GM23338 (cell line): ENCODE measurements around the gene MYLK. TPM values are rescaled to one million over a fixed set of nuclear protein-coding genes. Genes with fewer than 3 reads are reported as not detected.

Experiments
- ATAC-seq: fragments of 200-7000 bp; cut with Tn5 transposase; 3 replicates; pipeline ENCODE4 v1.9.1; 2020
- DNase-seq: peaks from one replicate; pipeline ENCODE4 v3.0.0-alpha.2; 2015; ENCODE audit warnings: low spot score
- H2AFZ ChIP-seq: fragments of 200-600 bp; sonication (generic); 2 replicates; pipeline ENCODE4 v1.8.0; 2016; ENCODE audit warnings: antibody characterized with exemption, mild to moderate bottlenecking, moderate library complexity
- H3F3A ChIP-seq: fragments of 200-600 bp; sonication (generic); replicated peaks from 2 replicates; pipeline ENCODE4 v1.8.0; 2017; ENCODE audit warnings: antibody characterized with exemption, mixed run types, low read depth
- H3K27ac ChIP-seq: fragments of 200-600 bp; sonication (generic); 2 replicates; pipeline ENCODE4 v1.6.1; 2016; ENCODE audit warnings: low read depth
- H3K27me3 ChIP-seq: fragments of 200-600 bp; sonication (generic); 2 replicates; pipeline ENCODE4 v1.8.0; 2016; ENCODE audit warnings: mild to moderate bottlenecking, mixed run types, moderate library complexity; ENCODE audit not compliant: insufficient read depth
- H3K36me3 ChIP-seq: fragments of 200-600 bp; sonication (generic); 2 replicates; pipeline ENCODE4 v1.8.0; 2016; ENCODE audit warnings: mild to moderate bottlenecking; ENCODE audit not compliant: insufficient read depth
- H3K4me1 ChIP-seq: fragments of 200-600 bp; sonication (generic); 2 replicates; pipeline ENCODE4 v1.8.0; 2016; ENCODE audit warnings: mild to moderate bottlenecking, moderate library complexity; ENCODE audit not compliant: insufficient read depth
- H3K4me2 ChIP-seq: fragments of 200-600 bp; sonication (generic); 2 replicates; pipeline ENCODE4 v1.7.1; 2017; ENCODE audit warnings: mixed run types
- H3K4me3 ChIP-seq: fragments of 200-600 bp; sonication (generic); 2 replicates; pipeline ENCODE4 v1.6.1; 2016; ENCODE audit warnings: mixed run types
- H3K79me2 ChIP-seq: fragments of 200-600 bp; sonication (generic); replicated peaks from 2 replicates; pipeline ENCODE4 v1.8.0; 2017; ENCODE audit warnings: mild to moderate bottlenecking; ENCODE audit not compliant: insufficient read depth
- H3K9me2 ChIP-seq: fragments of 200-600 bp; sonication (generic); 2 replicates; pipeline ENCODE4 v1.8.0; 2017; ENCODE audit not compliant: insufficient read depth
- H4K20me1 ChIP-seq: fragments of 200-600 bp; sonication (generic); replicated peaks from 2 replicates; pipeline ENCODE4 v1.8.0; 2017; ENCODE audit warnings: mild to moderate bottlenecking; ENCODE audit not compliant: insufficient read depth
- H3K27ac Mint-ChIP-seq: 2 replicates; pipeline ENCODE4 v1.8.0; 2020; ENCODE audit warnings: inconsistent platforms, mild to moderate bottlenecking, moderate library complexity, mixed read lengths
- H3K27me3 Mint-ChIP-seq: 3 replicates; pipeline ENCODE4 v1.8.0; 2022; ENCODE audit warnings: low read depth, mild to moderate bottlenecking, moderate library complexity, mixed read lengths, inconsistent platforms; ENCODE audit not compliant: insufficient read depth, poor library complexity
- H3K36me3 Mint-ChIP-seq: 3 replicates; pipeline ENCODE4 v1.8.0; 2021; ENCODE audit warnings: low read depth, mild to moderate bottlenecking, inconsistent platforms, moderate library complexity, mixed read lengths
- H3K4me1 Mint-ChIP-seq: 3 replicates; pipeline ENCODE4 v1.8.0; 2020; ENCODE audit warnings: mild to moderate bottlenecking, inconsistent platforms, mixed read lengths
- H3K4me3 Mint-ChIP-seq: 3 replicates; pipeline ENCODE4 v1.8.0; 2021; ENCODE audit warnings: moderate library complexity, mild to moderate bottlenecking, inconsistent platforms, mixed read lengths
- H3K9me3 Mint-ChIP-seq: 3 replicates; pipeline ENCODE4 v1.8.0; 2020; ENCODE audit warnings: moderate library complexity, mild to moderate bottlenecking, inconsistent platforms, mixed read lengths
- CREB1 ChIP-seq: fragments of 250-450 bp; sonication (Bioruptor Pico); IDR thresholded peaks from 2 replicates; pipeline ENCODE4 v1.5.0; 2020; ENCODE audit warnings: low read depth, mild to moderate bottlenecking, moderate library complexity
- ETS1 ChIP-seq: IDR thresholded peaks from 2 replicates; pipeline ENCODE4 v1.6.1; 2016; ENCODE audit warnings: antibody characterized with exemption
- EZH2 ChIP-seq: fragments of 200-600 bp; sonication (generic); IDR thresholded peaks from one replicate; pipeline ENCODE4 v1.8.0; 2017; ENCODE audit warnings: antibody characterized with exemption, mild to moderate bottlenecking, low read depth; ENCODE audit not compliant: unreplicated experiment
- EZH2phosphoT487 ChIP-seq: fragments of 200-600 bp; sonication (generic); IDR thresholded peaks from one replicate; pipeline ENCODE4 v1.8.1; 2018; ENCODE audit warnings: antibody characterized with exemption; ENCODE audit not compliant: unreplicated experiment
- JUNB ChIP-seq: IDR thresholded peaks from one replicate; pipeline ENCODE4 v1.6.1; 2016; ENCODE audit warnings: antibody characterized with exemption; ENCODE audit not compliant: unreplicated experiment
- NANOG ChIP-seq: IDR thresholded peaks from 2 replicates; pipeline ENCODE4 v1.6.1; 2016; ENCODE audit warnings: antibody characterized with exemption, borderline replicate concordance
- POLR2AphosphoS5 ChIP-seq: IDR thresholded peaks from 2 replicates; pipeline ENCODE4 v1.6.1; 2016; ENCODE audit warnings: antibody characterized with exemption, low read depth
- REST ChIP-seq: IDR thresholded peaks from one replicate; pipeline ENCODE4 v1.6.1; 2018; ENCODE audit warnings: antibody characterized with exemption; ENCODE audit not compliant: unreplicated experiment
- STAT1 ChIP-seq: IDR thresholded peaks from one replicate; pipeline ENCODE4 v1.6.1; 2016; ENCODE audit warnings: antibody characterized with exemption; ENCODE audit not compliant: unreplicated experiment
- ZNF331 ChIP-seq: fragments of 250-450 bp; sonication (Bioruptor Pico); IDR thresholded peaks from 2 replicates; pipeline ENCODE4 v1.5.0; 2020; ENCODE audit warnings: low read depth, mild to moderate bottlenecking, moderate library complexity
- polyA plus RNA-seq: library from polyadenylated mRNA; unstranded; fragments of >200 nt; fragmentation: Nextera tagmentation; extraction: Ambion mirVana; gene quantifications from 2 replicates; pipeline ENCODE4 v1.2.1, GENCODE V29; 2016
- total RNA-seq: library from RNA; depleted of rRNA; stranded (reverse); fragments of >200 nt; shearing (Covaris generic); gene quantifications from 2 replicates; pipeline ENCODE4 v1.2.3, GENCODE V29; 2014
- TF ChIP-seq, protein P1 (sequence below): fragments of 250-450 bp; sonication (Bioruptor Pico); IDR thresholded peaks from 2 replicates; pipeline ENCODE4 v1.5.0; 2020; ENCODE audit warnings: mild to moderate bottlenecking, moderate library complexity

MYLK gene
- total and polyA plus RNA-seq, 2 experiments from 2014 or later, result 11.5 to 17.9 TPM

- TF ChIP-seq, protein P1, sequence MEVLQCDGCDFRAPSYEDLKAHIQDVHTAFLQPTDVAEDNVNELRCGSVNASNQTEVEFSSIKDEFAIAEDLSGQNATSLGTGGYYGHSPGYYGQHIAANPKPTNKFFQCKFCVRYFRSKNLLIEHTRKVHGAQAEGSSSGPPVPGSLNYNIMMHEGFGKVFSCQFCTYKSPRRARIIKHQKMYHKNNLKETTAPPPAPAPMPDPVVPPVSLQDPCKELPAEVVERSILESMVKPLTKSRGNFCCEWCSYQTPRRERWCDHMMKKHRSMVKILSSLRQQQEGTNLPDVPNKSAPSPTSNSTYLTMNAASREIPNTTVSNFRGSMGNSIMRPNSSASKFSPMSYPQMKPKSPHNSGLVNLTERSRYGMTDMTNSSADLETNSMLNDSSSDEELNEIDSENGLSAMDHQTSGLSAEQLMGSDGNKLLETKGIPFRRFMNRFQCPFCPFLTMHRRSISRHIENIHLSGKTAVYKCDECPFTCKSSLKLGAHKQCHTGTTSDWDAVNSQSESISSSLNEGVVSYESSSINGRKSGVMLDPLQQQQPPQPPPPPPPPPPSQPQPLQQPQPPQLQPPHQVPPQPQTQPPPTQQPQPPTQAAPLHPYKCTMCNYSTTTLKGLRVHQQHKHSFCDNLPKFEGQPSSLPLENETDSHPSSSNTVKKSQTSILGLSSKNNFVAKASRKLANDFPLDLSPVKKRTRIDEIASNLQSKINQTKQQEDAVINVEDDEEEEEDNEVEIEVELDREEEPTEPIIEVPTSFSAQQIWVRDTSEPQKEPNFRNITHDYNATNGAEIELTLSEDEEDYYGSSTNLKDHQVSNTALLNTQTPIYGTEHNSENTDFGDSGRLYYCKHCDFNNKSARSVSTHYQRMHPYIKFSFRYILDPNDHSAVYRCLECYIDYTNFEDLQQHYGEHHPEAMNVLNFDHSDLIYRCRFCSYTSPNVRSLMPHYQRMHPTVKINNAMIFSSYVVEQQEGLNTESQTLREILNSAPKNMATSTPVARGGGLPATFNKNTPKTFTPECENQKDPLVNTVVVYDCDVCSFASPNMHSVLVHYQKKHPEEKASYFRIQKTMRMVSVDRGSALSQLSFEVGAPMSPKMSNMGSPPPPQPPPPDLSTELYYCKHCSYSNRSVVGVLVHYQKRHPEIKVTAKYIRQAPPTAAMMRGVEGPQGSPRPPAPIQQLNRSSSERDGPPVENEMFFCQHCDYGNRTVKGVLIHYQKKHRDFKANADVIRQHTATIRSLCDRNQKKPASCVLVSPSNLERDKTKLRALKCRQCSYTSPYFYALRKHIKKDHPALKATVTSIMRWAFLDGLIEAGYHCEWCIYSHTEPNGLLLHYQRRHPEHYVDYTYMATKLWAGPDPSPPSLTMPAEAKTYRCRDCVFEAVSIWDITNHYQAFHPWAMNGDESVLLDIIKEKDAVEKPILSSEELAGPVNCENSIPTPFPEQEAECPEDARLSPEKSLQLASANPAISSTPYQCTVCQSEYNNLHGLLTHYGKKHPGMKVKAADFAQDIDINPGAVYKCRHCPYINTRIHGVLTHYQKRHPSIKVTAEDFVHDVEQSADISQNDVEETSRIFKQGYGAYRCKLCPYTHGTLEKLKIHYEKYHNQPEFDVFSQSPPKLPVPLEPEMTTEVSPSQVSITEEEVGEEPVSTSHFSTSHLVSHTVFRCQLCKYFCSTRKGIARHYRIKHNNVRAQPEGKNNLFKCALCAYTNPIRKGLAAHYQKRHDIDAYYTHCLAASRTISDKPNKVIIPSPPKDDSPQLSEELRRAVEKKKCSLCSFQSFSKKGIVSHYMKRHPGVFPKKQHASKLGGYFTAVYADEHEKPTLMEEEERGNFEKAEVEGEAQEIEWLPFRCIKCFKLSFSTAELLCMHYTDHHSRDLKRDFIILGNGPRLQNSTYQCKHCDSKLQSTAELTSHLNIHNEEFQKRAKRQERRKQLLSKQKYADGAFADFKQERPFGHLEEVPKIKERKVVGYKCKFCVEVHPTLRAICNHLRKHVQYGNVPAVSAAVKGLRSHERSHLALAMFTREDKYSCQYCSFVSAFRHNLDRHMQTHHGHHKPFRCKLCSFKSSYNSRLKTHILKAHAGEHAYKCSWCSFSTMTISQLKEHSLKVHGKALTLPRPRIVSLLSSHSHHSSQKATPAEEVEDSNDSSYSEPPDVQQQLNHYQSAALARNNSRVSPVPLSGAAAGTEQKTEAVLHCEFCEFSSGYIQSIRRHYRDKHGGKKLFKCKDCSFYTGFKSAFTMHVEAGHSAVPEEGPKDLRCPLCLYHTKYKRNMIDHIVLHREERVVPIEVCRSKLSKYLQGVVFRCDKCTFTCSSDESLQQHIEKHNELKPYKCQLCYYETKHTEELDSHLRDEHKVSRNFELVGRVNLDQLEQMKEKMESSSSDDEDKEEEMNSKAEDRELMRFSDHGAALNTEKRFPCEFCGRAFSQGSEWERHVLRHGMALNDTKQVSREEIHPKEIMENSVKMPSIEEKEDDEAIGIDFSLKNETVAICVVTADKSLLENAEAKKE, result no peak
- TF ChIP-seq EZH2, result no peak
- no peak for TF ChIP-seq POLR2AphosphoS5
- TF ChIP-seq EZH2phosphoT487, result no peak
- no peak for TF ChIP-seq CREB1 (CRISPR knock-in tag)
- TF ChIP-seq ETS1, result no peak
Observed at GRCh38 chr3:123884993-123885392, 861 bp upstream of the MYLK start (continued).

DNA sequence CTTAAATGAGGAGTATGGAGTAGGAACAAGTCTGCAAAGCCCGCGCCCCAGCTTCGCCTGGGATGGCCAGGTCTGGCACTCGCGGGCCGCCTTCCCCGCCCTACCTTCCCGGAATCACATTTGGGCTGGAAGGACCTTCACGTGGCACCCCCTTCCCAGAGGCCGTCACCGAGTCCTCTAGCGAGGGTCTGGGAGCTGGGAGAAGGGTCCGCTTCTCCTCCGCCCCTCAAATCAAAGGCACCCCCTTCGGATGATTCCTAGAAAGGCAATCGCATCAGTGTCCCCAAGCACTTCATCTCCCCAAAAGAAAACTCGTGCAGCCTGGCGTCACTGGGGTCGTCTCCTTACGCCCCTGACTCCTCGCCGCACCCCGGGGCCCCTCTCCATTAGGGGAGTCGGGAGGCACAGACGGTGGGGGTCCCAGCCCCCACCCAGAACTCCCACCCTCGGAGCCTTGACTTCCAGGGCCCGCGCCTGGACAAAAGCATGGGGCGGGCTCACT lies 380 bp downstream of the MYLK start:
- no peaks in the 10 kb centered on the region; the same call in 1 of the 2 replicates for H4K20me1 ChIP-seq
- H3K9me2 ChIP-seq, result peaks cover 8% of the 10 kb centered on the region; the same call in 1 of the 2 replicates
- peak overlapping the region; percentile 78; the same call in 1 of the 2 replicates for H3K27ac ChIP-seq
- peak overlapping the region; percentile 96 for H3K4me2 ChIP-seq
- H3K4me1 ChIP-seq, result peaks cover 21% of the 10 kb centered on the region
- peak; percentile 69 for DNase-seq
- H3K27me3 Mint-ChIP-seq, result peaks cover 25% of the 10 kb centered on the region
- H3K9me3 Mint-ChIP-seq, result no peaks in the 10 kb centered on the region; the same call in 2 of the 3 replicates
- H3K4me1 Mint-ChIP-seq, result peaks cover 23% of the 10 kb centered on the region
- no peaks in the 10 kb centered on the region; the same call in 2 of the 3 replicates for H3K36me3 Mint-ChIP-seq
- peak overlapping the region; percentile 94 for H3K4me3 ChIP-seq
- no peaks in the 10 kb centered on the region for H3K36me3 ChIP-seq
- no peaks in the 10 kb centered on the region for H3K79me2 ChIP-seq
- H3K27me3 ChIP-seq, result peaks cover 13% of the 10 kb centered on the region
- ATAC-seq, result peak; percentile 47
- no peak overlapping the region for H3K27ac Mint-ChIP-seq
- 0 out of 2 replicates have a peak, but pooled peaks cover 7% of the 10 kb centered on the region for H3F3A ChIP-seq
- peak overlapping the region; percentile 83 for H3K4me3 Mint-ChIP-seq
- peak overlapping the region; percentile 99 for H2AFZ ChIP-seq
- TF ChIP-seq REST (no peak), ETS1 (no peak), ZNF331 (no peak), NANOG (no peak), EZH2phosphoT487 (no peak), JUNB (no peak), EZH2 (no peak), STAT1 (no peak), CREB1 (CRISPR knock-in tag) (no peak)
